ENCODE measurements around the gene GREB1. TPM values are rescaled to one million over a fixed set of nuclear protein-coding genes. Genes with fewer than 3 reads are reported as not detected.

GREB1 gene
- total and polyA plus RNA-seq, 2 experiments from 2014 or later: 12.0 to 35.0 TPM

DNA sequence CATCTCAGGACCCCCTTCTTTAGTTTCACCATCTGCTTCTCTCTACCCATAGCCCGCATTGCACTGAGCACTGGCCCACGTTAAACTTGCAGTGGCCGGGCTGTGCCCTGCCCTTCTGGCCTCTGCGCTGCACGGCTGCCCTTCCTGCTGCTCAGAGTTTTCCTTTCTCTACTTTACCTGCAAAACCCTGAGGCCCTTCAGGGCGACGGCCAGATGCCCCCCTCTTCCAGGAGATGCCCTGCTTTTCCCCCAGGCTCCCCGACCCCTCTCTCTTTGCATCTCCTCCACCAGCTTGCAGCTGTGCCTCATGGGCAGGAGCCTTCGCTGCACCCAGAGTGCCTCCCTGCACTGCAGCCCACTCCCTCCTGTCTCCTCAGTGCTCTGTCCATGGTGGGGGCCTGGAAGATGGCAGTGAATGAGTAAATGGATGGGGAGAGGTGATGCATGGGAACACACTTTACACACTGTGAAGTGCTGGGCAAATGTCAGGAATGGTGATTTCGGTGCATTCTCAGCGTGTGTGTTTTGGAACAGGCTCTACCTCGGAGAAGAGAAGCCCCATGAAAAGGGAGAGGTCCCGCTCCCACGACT is 82.3 kb downstream of the GREB1 start:
- no peaks in the 10 kb centered on the region for H3K27me3 ChIP-seq (ENCODE audit: insufficient read depth)
- Mint-ChIP-seq H3K36me3 (ENCODE audit: low read depth) (peaks cover 54% of the 10 kb centered on the region), H3K9me3 (no peaks in the 10 kb centered on the region; the same call in 2 of the 3 replicates), H3K4me1 (no peaks in the 10 kb centered on the region; the same call in 2 of the 3 replicates), H3K4me3 (no peak overlapping the region), H3K27ac (no peak overlapping the region), H3K27me3 (ENCODE audit: insufficient read depth, low read depth, poor library complexity) (peaks cover 10% of the 10 kb centered on the region)
- peaks cover 7% of the 10 kb centered on the region; the same call in 1 of the 2 replicates for H4K20me1 ChIP-seq (replicated peaks; ENCODE audit: insufficient read depth)
- H3K36me3 ChIP-seq (ENCODE audit: insufficient read depth): no peaks in the 10 kb centered on the region
- H3K4me3 ChIP-seq: no peak overlapping the region
- H3K79me2 ChIP-seq (replicated peaks; ENCODE audit: insufficient read depth): no peaks in the 10 kb centered on the region
- no peak overlapping the region for H3K27ac ChIP-seq (ENCODE audit: low read depth)
- H3F3A ChIP-seq (replicated peaks; ENCODE audit: low read depth): no peaks in the 10 kb centered on the region
- no peak overlapping the region for H2AFZ ChIP-seq
- DNase-seq (ENCODE audit: low spot score) (no peak), ATAC-seq (no peak)
- no peaks in the 10 kb centered on the region for H3K4me1 ChIP-seq (ENCODE audit: insufficient read depth)
- TF ChIP-seq, protein P1, sequence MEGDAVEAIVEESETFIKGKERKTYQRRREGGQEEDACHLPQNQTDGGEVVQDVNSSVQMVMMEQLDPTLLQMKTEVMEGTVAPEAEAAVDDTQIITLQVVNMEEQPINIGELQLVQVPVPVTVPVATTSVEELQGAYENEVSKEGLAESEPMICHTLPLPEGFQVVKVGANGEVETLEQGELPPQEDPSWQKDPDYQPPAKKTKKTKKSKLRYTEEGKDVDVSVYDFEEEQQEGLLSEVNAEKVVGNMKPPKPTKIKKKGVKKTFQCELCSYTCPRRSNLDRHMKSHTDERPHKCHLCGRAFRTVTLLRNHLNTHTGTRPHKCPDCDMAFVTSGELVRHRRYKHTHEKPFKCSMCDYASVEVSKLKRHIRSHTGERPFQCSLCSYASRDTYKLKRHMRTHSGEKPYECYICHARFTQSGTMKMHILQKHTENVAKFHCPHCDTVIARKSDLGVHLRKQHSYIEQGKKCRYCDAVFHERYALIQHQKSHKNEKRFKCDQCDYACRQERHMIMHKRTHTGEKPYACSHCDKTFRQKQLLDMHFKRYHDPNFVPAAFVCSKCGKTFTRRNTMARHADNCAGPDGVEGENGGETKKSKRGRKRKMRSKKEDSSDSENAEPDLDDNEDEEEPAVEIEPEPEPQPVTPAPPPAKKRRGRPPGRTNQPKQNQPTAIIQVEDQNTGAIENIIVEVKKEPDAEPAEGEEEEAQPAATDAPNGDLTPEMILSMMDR (conservative IDR thresholded peaks at IDR 0.05; ENCODE audit: low read depth in 2 of 2): no peak
- TF ChIP-seq, protein P2, sequence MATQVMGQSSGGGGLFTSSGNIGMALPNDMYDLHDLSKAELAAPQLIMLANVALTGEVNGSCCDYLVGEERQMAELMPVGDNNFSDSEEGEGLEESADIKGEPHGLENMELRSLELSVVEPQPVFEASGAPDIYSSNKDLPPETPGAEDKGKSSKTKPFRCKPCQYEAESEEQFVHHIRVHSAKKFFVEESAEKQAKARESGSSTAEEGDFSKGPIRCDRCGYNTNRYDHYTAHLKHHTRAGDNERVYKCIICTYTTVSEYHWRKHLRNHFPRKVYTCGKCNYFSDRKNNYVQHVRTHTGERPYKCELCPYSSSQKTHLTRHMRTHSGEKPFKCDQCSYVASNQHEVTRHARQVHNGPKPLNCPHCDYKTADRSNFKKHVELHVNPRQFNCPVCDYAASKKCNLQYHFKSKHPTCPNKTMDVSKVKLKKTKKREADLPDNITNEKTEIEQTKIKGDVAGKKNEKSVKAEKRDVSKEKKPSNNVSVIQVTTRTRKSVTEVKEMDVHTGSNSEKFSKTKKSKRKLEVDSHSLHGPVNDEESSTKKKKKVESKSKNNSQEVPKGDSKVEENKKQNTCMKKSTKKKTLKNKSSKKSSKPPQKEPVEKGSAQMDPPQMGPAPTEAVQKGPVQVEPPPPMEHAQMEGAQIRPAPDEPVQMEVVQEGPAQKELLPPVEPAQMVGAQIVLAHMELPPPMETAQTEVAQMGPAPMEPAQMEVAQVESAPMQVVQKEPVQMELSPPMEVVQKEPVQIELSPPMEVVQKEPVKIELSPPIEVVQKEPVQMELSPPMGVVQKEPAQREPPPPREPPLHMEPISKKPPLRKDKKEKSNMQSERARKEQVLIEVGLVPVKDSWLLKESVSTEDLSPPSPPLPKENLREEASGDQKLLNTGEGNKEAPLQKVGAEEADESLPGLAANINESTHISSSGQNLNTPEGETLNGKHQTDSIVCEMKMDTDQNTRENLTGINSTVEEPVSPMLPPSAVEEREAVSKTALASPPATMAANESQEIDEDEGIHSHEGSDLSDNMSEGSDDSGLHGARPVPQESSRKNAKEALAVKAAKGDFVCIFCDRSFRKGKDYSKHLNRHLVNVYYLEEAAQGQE (IDR thresholded peaks at IDR 0.05; ENCODE audit: unreplicated experiment): peak; percentile 58
- H3K4me2 ChIP-seq: no peak overlapping the region
- H3K9me2 ChIP-seq (ENCODE audit: insufficient read depth): no peaks in the 10 kb centered on the region

DNA sequence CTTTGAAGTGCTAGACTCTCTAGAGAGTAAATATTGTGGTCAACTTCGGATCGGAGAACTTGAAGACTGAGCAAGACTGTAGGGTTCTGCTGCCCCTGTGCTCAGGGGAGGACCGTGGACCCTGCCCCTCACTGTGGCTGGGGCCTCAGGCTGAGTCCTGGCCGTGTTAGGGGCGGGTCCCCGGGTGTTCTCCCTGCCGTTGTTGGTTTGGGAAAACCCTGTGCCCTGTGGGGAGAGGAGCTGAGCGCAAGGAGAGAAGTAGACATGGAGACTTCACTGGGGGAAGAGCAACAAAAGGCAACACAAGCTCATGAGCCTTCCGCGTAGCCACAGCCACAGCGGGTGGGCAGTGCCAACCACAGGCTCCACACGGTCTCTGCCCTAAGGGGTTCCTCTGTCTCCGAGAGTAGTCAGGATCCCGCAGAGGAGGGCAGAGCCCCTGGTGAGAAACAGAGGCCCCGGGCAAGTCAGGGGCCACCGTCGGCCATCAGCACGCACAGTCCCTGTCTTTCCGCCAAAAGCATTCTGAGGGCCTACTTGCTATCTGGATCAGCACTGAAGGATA is 83.1 kb downstream of the GREB1 start:
- Histone ChIP-seq H3K9me2 (ENCODE audit: insufficient read depth) (no peaks in the 10 kb centered on the region), H3K36me3 (ENCODE audit: insufficient read depth) (no peaks in the 10 kb centered on the region), H3K4me3 (no peak overlapping the region), H3F3A (replicated peaks; ENCODE audit: low read depth) (no peaks in the 10 kb centered on the region), H3K79me2 (replicated peaks; ENCODE audit: insufficient read depth) (no peaks in the 10 kb centered on the region), H4K20me1 (replicated peaks; ENCODE audit: insufficient read depth) (peaks cover 7% of the 10 kb centered on the region; the same call in 1 of the 2 replicates), H3K27ac (ENCODE audit: low read depth) (no peak overlapping the region), H2AFZ (no peak overlapping the region), H3K4me2 (no peak overlapping the region), H3K4me1 (ENCODE audit: insufficient read depth) (no peaks in the 10 kb centered on the region), H3K27me3 (ENCODE audit: insufficient read depth) (no peaks in the 10 kb centered on the region)
- TF ChIP-seq, protein P3, sequence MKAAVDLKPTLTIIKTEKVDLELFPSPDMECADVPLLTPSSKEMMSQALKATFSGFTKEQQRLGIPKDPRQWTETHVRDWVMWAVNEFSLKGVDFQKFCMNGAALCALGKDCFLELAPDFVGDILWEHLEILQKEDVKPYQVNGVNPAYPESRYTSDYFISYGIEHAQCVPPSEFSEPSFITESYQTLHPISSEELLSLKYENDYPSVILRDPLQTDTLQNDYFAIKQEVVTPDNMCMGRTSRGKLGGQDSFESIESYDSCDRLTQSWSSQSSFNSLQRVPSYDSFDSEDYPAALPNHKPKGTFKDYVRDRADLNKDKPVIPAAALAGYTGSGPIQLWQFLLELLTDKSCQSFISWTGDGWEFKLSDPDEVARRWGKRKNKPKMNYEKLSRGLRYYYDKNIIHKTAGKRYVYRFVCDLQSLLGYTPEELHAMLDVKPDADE (IDR thresholded peaks at IDR 0.05): no peak
- TF ChIP-seq, protein P4, sequence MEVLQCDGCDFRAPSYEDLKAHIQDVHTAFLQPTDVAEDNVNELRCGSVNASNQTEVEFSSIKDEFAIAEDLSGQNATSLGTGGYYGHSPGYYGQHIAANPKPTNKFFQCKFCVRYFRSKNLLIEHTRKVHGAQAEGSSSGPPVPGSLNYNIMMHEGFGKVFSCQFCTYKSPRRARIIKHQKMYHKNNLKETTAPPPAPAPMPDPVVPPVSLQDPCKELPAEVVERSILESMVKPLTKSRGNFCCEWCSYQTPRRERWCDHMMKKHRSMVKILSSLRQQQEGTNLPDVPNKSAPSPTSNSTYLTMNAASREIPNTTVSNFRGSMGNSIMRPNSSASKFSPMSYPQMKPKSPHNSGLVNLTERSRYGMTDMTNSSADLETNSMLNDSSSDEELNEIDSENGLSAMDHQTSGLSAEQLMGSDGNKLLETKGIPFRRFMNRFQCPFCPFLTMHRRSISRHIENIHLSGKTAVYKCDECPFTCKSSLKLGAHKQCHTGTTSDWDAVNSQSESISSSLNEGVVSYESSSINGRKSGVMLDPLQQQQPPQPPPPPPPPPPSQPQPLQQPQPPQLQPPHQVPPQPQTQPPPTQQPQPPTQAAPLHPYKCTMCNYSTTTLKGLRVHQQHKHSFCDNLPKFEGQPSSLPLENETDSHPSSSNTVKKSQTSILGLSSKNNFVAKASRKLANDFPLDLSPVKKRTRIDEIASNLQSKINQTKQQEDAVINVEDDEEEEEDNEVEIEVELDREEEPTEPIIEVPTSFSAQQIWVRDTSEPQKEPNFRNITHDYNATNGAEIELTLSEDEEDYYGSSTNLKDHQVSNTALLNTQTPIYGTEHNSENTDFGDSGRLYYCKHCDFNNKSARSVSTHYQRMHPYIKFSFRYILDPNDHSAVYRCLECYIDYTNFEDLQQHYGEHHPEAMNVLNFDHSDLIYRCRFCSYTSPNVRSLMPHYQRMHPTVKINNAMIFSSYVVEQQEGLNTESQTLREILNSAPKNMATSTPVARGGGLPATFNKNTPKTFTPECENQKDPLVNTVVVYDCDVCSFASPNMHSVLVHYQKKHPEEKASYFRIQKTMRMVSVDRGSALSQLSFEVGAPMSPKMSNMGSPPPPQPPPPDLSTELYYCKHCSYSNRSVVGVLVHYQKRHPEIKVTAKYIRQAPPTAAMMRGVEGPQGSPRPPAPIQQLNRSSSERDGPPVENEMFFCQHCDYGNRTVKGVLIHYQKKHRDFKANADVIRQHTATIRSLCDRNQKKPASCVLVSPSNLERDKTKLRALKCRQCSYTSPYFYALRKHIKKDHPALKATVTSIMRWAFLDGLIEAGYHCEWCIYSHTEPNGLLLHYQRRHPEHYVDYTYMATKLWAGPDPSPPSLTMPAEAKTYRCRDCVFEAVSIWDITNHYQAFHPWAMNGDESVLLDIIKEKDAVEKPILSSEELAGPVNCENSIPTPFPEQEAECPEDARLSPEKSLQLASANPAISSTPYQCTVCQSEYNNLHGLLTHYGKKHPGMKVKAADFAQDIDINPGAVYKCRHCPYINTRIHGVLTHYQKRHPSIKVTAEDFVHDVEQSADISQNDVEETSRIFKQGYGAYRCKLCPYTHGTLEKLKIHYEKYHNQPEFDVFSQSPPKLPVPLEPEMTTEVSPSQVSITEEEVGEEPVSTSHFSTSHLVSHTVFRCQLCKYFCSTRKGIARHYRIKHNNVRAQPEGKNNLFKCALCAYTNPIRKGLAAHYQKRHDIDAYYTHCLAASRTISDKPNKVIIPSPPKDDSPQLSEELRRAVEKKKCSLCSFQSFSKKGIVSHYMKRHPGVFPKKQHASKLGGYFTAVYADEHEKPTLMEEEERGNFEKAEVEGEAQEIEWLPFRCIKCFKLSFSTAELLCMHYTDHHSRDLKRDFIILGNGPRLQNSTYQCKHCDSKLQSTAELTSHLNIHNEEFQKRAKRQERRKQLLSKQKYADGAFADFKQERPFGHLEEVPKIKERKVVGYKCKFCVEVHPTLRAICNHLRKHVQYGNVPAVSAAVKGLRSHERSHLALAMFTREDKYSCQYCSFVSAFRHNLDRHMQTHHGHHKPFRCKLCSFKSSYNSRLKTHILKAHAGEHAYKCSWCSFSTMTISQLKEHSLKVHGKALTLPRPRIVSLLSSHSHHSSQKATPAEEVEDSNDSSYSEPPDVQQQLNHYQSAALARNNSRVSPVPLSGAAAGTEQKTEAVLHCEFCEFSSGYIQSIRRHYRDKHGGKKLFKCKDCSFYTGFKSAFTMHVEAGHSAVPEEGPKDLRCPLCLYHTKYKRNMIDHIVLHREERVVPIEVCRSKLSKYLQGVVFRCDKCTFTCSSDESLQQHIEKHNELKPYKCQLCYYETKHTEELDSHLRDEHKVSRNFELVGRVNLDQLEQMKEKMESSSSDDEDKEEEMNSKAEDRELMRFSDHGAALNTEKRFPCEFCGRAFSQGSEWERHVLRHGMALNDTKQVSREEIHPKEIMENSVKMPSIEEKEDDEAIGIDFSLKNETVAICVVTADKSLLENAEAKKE (CRISPR knock-in tag; IDR thresholded peaks at IDR 0.05): no peak
- no peak for TF ChIP-seq JUNB (IDR thresholded peaks at IDR 0.05; ENCODE audit: unreplicated experiment)
- H3K4me1 Mint-ChIP-seq: no peaks in the 10 kb centered on the region; the same call in 2 of the 3 replicates
- peaks cover 48% of the 10 kb centered on the region for H3K36me3 Mint-ChIP-seq (ENCODE audit: low read depth)
- no peak for DNase-seq (ENCODE audit: low spot score)
- peaks cover 11% of the 10 kb centered on the region for H3K27me3 Mint-ChIP-seq (ENCODE audit: insufficient read depth, low read depth, poor library complexity)
- H3K27ac Mint-ChIP-seq: no peak overlapping the region
- no peak overlapping the region for H3K4me3 Mint-ChIP-seq
- no peak for ATAC-seq
- H3K9me3 Mint-ChIP-seq: no peaks in the 10 kb centered on the region; the same call in 2 of the 3 replicates
